GM12874 (cell line): ENCODE results near the gene RTKN.

Source experiments
- CTCF ChIP-seq: IDR thresholded peaks from 2 replicates; pipeline ENCODE4 v1.5.1; 2011; ENCODE audit warnings: low read depth, mild to moderate bottlenecking, control low read depth, low read length, moderate library complexity; ENCODE audit not compliant: insufficient read depth

The RTKN gene

GRCh38 chr2:74457129-74457548 is 15.4 kb upstream of the RTKN start:
- TF ChIP-seq CTCF: no peak

GRCh38 chr2:74454654-74455511 is 13.1 kb upstream of the RTKN start, which contains the start of gene INO80B:
TSS of gene INO80B (plus strand) at chr2:74455087. CDS start at chr2:74455117, 30 bp downstream.
- TF ChIP-seq CTCF: no peak

GRCh38 chr2:74450570-74451190 is 8.9 kb upstream of the RTKN start:
- no peak for TF ChIP-seq CTCF

GRCh38 chr2:74448771-74449170 is 7.0 kb upstream of the RTKN start:
- no peak for TF ChIP-seq CTCF

GRCh38 chr2:74447230-74447999 is 5.7 kb upstream of the RTKN start:
- no peak for TF ChIP-seq CTCF

GRCh38 chr2:74444498-74445318 is 3.0 kb upstream of the RTKN start:
- TF ChIP-seq CTCF: no peak

GRCh38 chr2:74441170-74441689 is 507 bp downstream of the RTKN start:
- TF ChIP-seq CTCF: no peak
